OCI-LY1 (cell line): ENCODE measurements around the gene CDK16.

ENCODE experiments used
- H2AFZ ChIP-seq: fragments of 200-600 bp; sonication (generic), shearing (Covaris generic); 2 replicates; pipeline ENCODE4 v1.6.0; 2014; ENCODE audit warnings: antibody characterized with exemption, mild to moderate bottlenecking, low read length
- H3F3A ChIP-seq: fragments of 200-600 bp; sonication (generic), shearing (Covaris generic); 2 replicates; pipeline ENCODE4 v1.6.0; 2014; ENCODE audit warnings: mild to moderate bottlenecking, antibody characterized with exemption, low read length, moderate library complexity; ENCODE audit not compliant: insufficient read depth
- H3K27ac ChIP-seq: fragments of 200-600 bp; sonication (generic); 2 replicates; pipeline ENCODE4 v1.5.1; 2014; ENCODE audit warnings: low read length, mixed run types, mild to moderate bottlenecking, low read depth; ENCODE audit not compliant: poor library complexity, severe bottlenecking
- H3K27me3 ChIP-seq: fragments of 200-600 bp; sonication (generic); 2 replicates; pipeline ENCODE4 v1.6.0; 2014; ENCODE audit warnings: antibody characterized with exemption, mild to moderate bottlenecking, low read length, moderate library complexity; ENCODE audit not compliant: insufficient read depth
- H3K36me3 ChIP-seq: fragments of 200-600 bp; sonication (generic); 2 replicates; pipeline ENCODE4 v1.6.1; 2014; ENCODE audit warnings: mild to moderate bottlenecking, antibody characterized with exemption, low read length, moderate library complexity, mixed read lengths; ENCODE audit not compliant: insufficient read depth
- H3K4me1 ChIP-seq: fragments of 200-600 bp; sonication (generic); 2 replicates; pipeline ENCODE4 v1.5.1; 2014; ENCODE audit warnings: mild to moderate bottlenecking, low read length, moderate library complexity; ENCODE audit not compliant: insufficient read depth, severe bottlenecking
- H3K4me2 ChIP-seq: fragments of 200-600 bp; sonication (generic), shearing (Covaris generic); 2 replicates; pipeline ENCODE4 v1.6.1; 2014; ENCODE audit warnings: low read length
- H3K4me3 ChIP-seq: fragments of 200-600 bp; sonication (generic); 2 replicates; pipeline ENCODE4 v1.5.1; 2014; ENCODE audit warnings: low read length, low read depth, mild to moderate bottlenecking, mixed read lengths; ENCODE audit not compliant: poor library complexity, severe bottlenecking
- H3K79me2 ChIP-seq: fragments of 200-600 bp; shearing (Covaris generic); 2 replicates; pipeline ENCODE4 v1.6.1; 2016; ENCODE audit warnings: mixed run types, low read length, mixed read lengths; ENCODE audit not compliant: insufficient read depth
- H3K9ac ChIP-seq: fragments of 200-600 bp; sonication (generic), shearing (Covaris generic); 2 replicates; pipeline ENCODE4 v1.6.1; 2014; ENCODE audit warnings: mild to moderate bottlenecking, low read length, mixed read lengths
- H3K9me2 ChIP-seq: fragments of 200-600 bp; sonication (generic), shearing (Covaris generic); 2 replicates; pipeline ENCODE4 v1.6.1; 2014; ENCODE audit warnings: low read depth, mild to moderate bottlenecking, low read length, mixed read lengths
- H3K9me3 ChIP-seq: fragments of 200-600 bp; shearing (Covaris generic); 2 replicates; pipeline ENCODE4 v1.6.1; 2014; ENCODE audit warnings: low read length, mixed read lengths
- H4K20me1 ChIP-seq: fragments of 200-600 bp; sonication (generic), shearing (Covaris generic); 2 replicates; pipeline ENCODE4 v1.6.0; 2016; ENCODE audit warnings: mild to moderate bottlenecking, low read length; ENCODE audit not compliant: insufficient read depth
- EZH2 ChIP-seq: fragments of 200-600 bp; sonication (generic), shearing (Covaris generic); IDR thresholded peaks from 2 replicates; pipeline ENCODE4 v1.8.0; 2017; ENCODE audit warnings: borderline replicate concordance, mixed run types, mild to moderate bottlenecking, antibody characterized with exemption, low read length, moderate library complexity, mixed read lengths
- TF ChIP-seq, protein P1 (sequence below): fragments of 200-600 bp; sonication (generic), shearing (Covaris generic); IDR thresholded peaks from 2 replicates; pipeline ENCODE4 v1.5.1; 2017; ENCODE audit warnings: mild to moderate bottlenecking, antibody characterized with exemption, low read length, moderate library complexity, mixed read lengths

Gene CDK16

DNA sequence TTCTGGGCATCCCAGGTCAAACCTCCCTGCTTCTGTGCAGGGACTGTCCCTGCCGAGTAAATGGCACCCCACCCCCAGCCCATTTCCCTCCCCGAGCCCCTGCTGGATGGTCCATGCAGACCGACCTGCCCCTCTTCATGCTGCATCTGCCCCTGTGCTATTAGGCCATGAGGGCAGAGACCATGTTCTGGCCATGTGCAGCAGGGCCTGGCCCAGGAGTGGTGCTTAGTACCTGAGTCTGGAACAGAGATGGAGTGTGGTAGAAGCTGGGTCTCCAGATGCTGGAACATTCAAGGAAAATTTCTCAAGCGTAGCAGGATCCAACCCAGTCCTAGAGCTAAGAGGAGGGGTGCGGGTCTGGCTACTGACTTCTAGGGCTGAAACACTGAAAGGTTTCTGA, 40.1 kb upstream of the CDK16 start:
- peaks cover 64% of the 10 kb centered on the region for H3K36me3 ChIP-seq
- H3K27me3 ChIP-seq = no peaks in the 10 kb centered on the region
- no peak overlapping the region for H3K4me3 ChIP-seq
- H3K27ac ChIP-seq = no peak overlapping the region
- no peaks in the 10 kb centered on the region for H4K20me1 ChIP-seq
- no peaks in the 10 kb centered on the region for H3K79me2 ChIP-seq
- no peaks in the 10 kb centered on the region for H3K4me1 ChIP-seq
- H3K4me2 ChIP-seq = no peak overlapping the region
- H3K9me3 ChIP-seq = no peaks in the 10 kb centered on the region
- H3K9me2 ChIP-seq = no peaks in the 10 kb centered on the region
- no peak for TF ChIP-seq EZH2
- TF ChIP-seq, protein P1, sequence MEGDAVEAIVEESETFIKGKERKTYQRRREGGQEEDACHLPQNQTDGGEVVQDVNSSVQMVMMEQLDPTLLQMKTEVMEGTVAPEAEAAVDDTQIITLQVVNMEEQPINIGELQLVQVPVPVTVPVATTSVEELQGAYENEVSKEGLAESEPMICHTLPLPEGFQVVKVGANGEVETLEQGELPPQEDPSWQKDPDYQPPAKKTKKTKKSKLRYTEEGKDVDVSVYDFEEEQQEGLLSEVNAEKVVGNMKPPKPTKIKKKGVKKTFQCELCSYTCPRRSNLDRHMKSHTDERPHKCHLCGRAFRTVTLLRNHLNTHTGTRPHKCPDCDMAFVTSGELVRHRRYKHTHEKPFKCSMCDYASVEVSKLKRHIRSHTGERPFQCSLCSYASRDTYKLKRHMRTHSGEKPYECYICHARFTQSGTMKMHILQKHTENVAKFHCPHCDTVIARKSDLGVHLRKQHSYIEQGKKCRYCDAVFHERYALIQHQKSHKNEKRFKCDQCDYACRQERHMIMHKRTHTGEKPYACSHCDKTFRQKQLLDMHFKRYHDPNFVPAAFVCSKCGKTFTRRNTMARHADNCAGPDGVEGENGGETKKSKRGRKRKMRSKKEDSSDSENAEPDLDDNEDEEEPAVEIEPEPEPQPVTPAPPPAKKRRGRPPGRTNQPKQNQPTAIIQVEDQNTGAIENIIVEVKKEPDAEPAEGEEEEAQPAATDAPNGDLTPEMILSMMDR = no peak
- no peak overlapping the region for H2AFZ ChIP-seq
- H3K9ac ChIP-seq = no peak overlapping the region
- no peaks in the 10 kb centered on the region for H3F3A ChIP-seq

DNA sequence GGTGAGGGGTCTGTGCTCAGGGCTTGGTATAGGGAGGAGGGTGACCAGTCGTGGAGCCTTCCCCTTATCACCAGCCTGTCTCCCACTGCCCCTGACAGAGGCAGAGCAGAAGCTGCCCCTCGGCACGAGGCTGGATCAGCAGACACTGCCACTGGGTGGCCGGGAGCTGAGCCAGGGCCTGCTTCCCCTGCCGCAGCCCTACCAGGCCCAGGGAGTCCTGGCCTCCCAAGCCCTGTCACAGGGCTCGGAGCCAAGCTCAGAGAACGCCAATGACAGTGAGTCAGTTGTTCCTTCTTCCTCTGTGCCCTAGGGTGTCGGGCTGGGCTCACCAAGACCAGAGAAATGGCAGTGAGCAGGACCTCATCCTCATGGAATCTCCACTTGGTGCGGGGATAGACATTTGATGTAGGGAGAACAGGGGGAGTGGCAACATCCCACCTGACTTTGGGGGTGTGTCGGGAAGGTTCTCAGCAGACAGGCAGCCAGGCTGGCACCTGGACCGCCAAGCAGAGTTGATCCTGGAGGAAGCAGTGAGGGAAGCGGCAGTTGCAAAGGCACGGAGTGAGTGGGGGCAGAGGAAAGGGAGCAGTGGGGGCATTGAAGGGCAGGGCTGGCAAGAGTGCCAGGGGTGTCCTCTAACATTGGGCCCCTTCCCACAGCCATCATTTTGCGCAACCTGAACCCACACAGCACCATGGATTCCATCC, 39.1 kb upstream of the CDK16 start:
- TF ChIP-seq EZH2 = no peak
- TF ChIP-seq, protein P1 = no peak
- no peaks in the 10 kb centered on the region for H3K27me3 ChIP-seq
- no peaks in the 10 kb centered on the region for H3K4me1 ChIP-seq
- no peak overlapping the region for H3K4me3 ChIP-seq
- no peaks in the 10 kb centered on the region for H3F3A ChIP-seq
- no peaks in the 10 kb centered on the region for H3K79me2 ChIP-seq
- H3K9me3 ChIP-seq = no peaks in the 10 kb centered on the region
- H3K4me2 ChIP-seq = no peak overlapping the region
- no peaks in the 10 kb centered on the region for H3K9me2 ChIP-seq
- no peak overlapping the region for H3K27ac ChIP-seq
- H3K36me3 ChIP-seq = peaks cover 59% of the 10 kb centered on the region
- H2AFZ ChIP-seq = no peak overlapping the region
- H4K20me1 ChIP-seq = no peaks in the 10 kb centered on the region
- no peak overlapping the region for H3K9ac ChIP-seq

DNA sequence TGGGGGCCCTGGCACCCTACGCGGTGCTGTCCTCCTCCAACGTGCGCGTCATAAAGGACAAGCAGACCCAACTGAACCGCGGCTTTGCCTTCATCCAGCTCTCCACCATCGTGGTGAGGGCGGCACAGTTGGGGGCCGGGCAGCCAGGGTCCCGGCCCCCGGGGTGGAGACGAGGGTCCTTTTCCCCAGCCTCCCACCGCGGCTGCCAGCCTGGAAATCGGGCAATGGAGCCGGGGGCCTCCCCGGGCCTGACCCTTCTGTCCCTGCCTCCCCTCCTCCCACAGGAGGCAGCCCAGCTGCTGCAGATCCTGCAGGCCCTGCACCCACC, 38.6 kb upstream of the CDK16 start:
- H3K79me2 ChIP-seq = no peaks in the 10 kb centered on the region
- TF ChIP-seq, protein P1 = no peak
- TF ChIP-seq EZH2 = no peak
- H3K9ac ChIP-seq = no peak overlapping the region
- no peaks in the 10 kb centered on the region for H3F3A ChIP-seq
- H3K27ac ChIP-seq = no peak overlapping the region
- no peaks in the 10 kb centered on the region for H3K27me3 ChIP-seq
- H3K36me3 ChIP-seq = peaks cover 59% of the 10 kb centered on the region
- no peaks in the 10 kb centered on the region for H3K9me3 ChIP-seq
- H2AFZ ChIP-seq = no peak overlapping the region
- H3K9me2 ChIP-seq = no peaks in the 10 kb centered on the region
- H3K4me3 ChIP-seq = no peak overlapping the region
- H3K4me1 ChIP-seq = no peaks in the 10 kb centered on the region
- H3K4me2 ChIP-seq = no peak overlapping the region
- no peaks in the 10 kb centered on the region for H4K20me1 ChIP-seq
